Progenitor cell of endocrine pancreas (in vitro differentiated cells): Measurements from ENCODE around the gene MYOZ2. TPM values are rescaled to one million over a fixed set of nuclear protein-coding genes. Genes with fewer than 3 reads are reported as not detected.
"Not testable (repeated sequence)": the region's sequence is repeated elsewhere in the genome, so short reads cannot be mapped to it uniquely, and the experiment has no call there.

Experiments used
- DNase-seq: peaks from one replicate; pipeline ENCODE4 v3.0.0; 2021; ENCODE audit warnings: low spot score; ENCODE audit not compliant: unreplicated experiment
- H3K27ac Mint-ChIP-seq: 2 replicates; pipeline ENCODE4 v1.8.0; 2021; ENCODE audit warnings: mild to moderate bottlenecking, moderate library complexity, mixed read lengths
- H3K27me3 Mint-ChIP-seq: 2 replicates; pipeline ENCODE4 v1.8.0; 2021; ENCODE audit warnings: mixed read lengths
- H3K36me3 Mint-ChIP-seq: 2 replicates; pipeline ENCODE4 v1.8.0; 2022; ENCODE audit warnings: mixed read lengths; ENCODE audit not compliant: insufficient read depth
- H3K4me1 Mint-ChIP-seq: 2 replicates; pipeline ENCODE4 v1.8.0; 2021; ENCODE audit warnings: low read depth, mixed read lengths
- H3K4me3 Mint-ChIP-seq: 2 replicates; pipeline ENCODE4 v1.8.0; 2021; ENCODE audit warnings: low read depth, mild to moderate bottlenecking, moderate library complexity, mixed read lengths
- H3K9me3 Mint-ChIP-seq: 2 replicates; pipeline ENCODE4 v1.8.0; 2021; ENCODE audit warnings: low read depth, mixed read lengths
- CTCF ChIP-seq: fragments of 200-600 bp; sonication (generic); IDR thresholded peaks from one replicate; pipeline ENCODE4 v1.5.0; 2021; ENCODE audit warnings: antibody characterized with exemption, mild to moderate bottlenecking; ENCODE audit not compliant: unreplicated experiment
- total RNA-seq: library from RNA; stranded (reverse); gene quantifications from 2 replicates; pipeline ENCODE4 v1.2.1, GENCODE V29; 2021

Gene MYOZ2
- total RNA-seq, 1 donor from 2014 or later: 0.10 TPM

GRCh38 chr4:119138046-119138445, 2.4 kb downstream of the MYOZ2 start:
- TF ChIP-seq CTCF: no peak
- Mint-ChIP-seq H3K4me3 (no peak overlapping the region), H3K27ac (no peak overlapping the region), H3K9me3 (no peaks in the 10 kb centered on the region), H3K27me3 (no peaks in the 10 kb centered on the region), H3K36me3 (no peaks in the 10 kb centered on the region), H3K4me1 (peaks cover 31% of the 10 kb centered on the region)
- DNase-seq: no peak

GRCh38 chr4:119139311-119139710, 3.7 kb downstream of the MYOZ2 start:
- TF ChIP-seq CTCF: no peak
- Mint-ChIP-seq H3K4me1 (peaks cover 31% of the 10 kb centered on the region), H3K27ac (no peak overlapping the region), H3K27me3 (no peaks in the 10 kb centered on the region), H3K4me3 (no peak overlapping the region), H3K36me3 (no peaks in the 10 kb centered on the region), H3K9me3 (no peaks in the 10 kb centered on the region)
- DNase-seq: no peak

- no peak for DNase-seq
- Mint-ChIP-seq H3K4me3 (no peak overlapping the region), H3K27me3 (no peaks in the 10 kb centered on the region), H3K27ac (peak overlapping the region; percentile 62), H3K9me3 (no peaks in the 10 kb centered on the region), H3K4me1 (peaks cover 31% of the 10 kb centered on the region), H3K36me3 (no peaks in the 10 kb centered on the region)
- no peak for TF ChIP-seq CTCF
Observed at GRCh38 chr4:119139822-119140252, 4.2 kb downstream of the MYOZ2 start.

GRCh38 chr4:119141283-119141682, 5.7 kb downstream of the MYOZ2 start:
- not testable (repeated sequence) for H3K27me3 Mint-ChIP-seq, H3K36me3 Mint-ChIP-seq, DNase-seq, H3K4me3 Mint-ChIP-seq, H3K9me3 Mint-ChIP-seq
- Mint-ChIP-seq H3K4me1 (peaks cover 28% of the 10 kb centered on the region), H3K27ac (peak overlapping the region; percentile 56)

- peaks cover 28% of the 10 kb centered on the region for H3K4me1 Mint-ChIP-seq
Observed at GRCh38 chr4:119142833-119143232, 7.2 kb downstream of the MYOZ2 start.

GRCh38 chr4:119143341-119143740, 7.7 kb downstream of the MYOZ2 start:
- not testable (repeated sequence) for DNase-seq, H3K27me3 Mint-ChIP-seq, H3K36me3 Mint-ChIP-seq, H3K4me3 Mint-ChIP-seq, H3K9me3 Mint-ChIP-seq, H3K27ac Mint-ChIP-seq
- peaks cover 25% of the 10 kb centered on the region for H3K4me1 Mint-ChIP-seq

More at GRCh38 chr4:119142833-119143232, 7.2 kb downstream of the MYOZ2 start:
- H3K9me3 Mint-ChIP-seq: no peaks in the 10 kb centered on the region
- no peak overlapping the region for H3K27ac Mint-ChIP-seq
- DNase-seq: no peak
- no peak overlapping the region for H3K4me3 Mint-ChIP-seq
- no peak for TF ChIP-seq CTCF
- H3K27me3 Mint-ChIP-seq: no peaks in the 10 kb centered on the region
- no peaks in the 10 kb centered on the region for H3K36me3 Mint-ChIP-seq
